Measurements from ENCODE around the gene DGAT2.

Gene DGAT2

GRCh38 chr11:75802913-75803820 lies 34.6 kb downstream of the DGAT2 start:
- peak; percentile 86 for DNase-seq

- no peak for DNase-seq
Observed at GRCh38 chr11:75809111-75809510, 40.5 kb downstream of the DGAT2 start.

- no peak for DNase-seq
Observed at GRCh38 chr11:75809991-75810390, 41.4 kb downstream of the DGAT2 start.

GRCh38 chr11:75810637-75811390 lies 42.2 kb downstream of the DGAT2 start:
- DNase-seq: no peak

- DNase-seq: no peak
Observed at GRCh38 chr11:75811485-75811884, 42.9 kb downstream of the DGAT2 start.

- no peak for DNase-seq
Observed at GRCh38 chr11:75812542-75813040, 44.0 kb downstream of the DGAT2 start.

GRCh38 chr11:75813124-75813523 lies 44.5 kb downstream of the DGAT2 start:
- DNase-seq: no peak

- DNase-seq: no peak
Observed at GRCh38 chr11:75813622-75814039, 45.1 kb downstream of the DGAT2 start.

- no peak for DNase-seq
Observed at GRCh38 chr11:75814363-75814676, 45.7 kb downstream of the DGAT2 start.

GRCh38 chr11:75814677-75815344 lies 46.2 kb downstream of the DGAT2 start, which contains the start of gene UVRAG:
Gene UVRAG, plus strand, starts transcription at chr11:75815210. Its CDS starts 198 bp downstream, at chr11:75815408.
- peak; percentile 100 for DNase-seq

- DNase-seq: no peak
Observed at GRCh38 chr11:75815345-75816168, 47.0 kb downstream of the DGAT2 start.

- no peak for DNase-seq
Observed at GRCh38 chr11:75816561-75817239, 48.1 kb downstream of the DGAT2 start.

GRCh38 chr11:75820645-75821044 lies 52.1 kb downstream of the DGAT2 start:
- no peak for DNase-seq

GRCh38 chr11:75821202-75821601 lies 52.6 kb downstream of the DGAT2 start:
- DNase-seq: no peak

- no peak for DNase-seq
Observed at GRCh38 chr11:75822541-75822940, 54.0 kb downstream of the DGAT2 start.

- no peak for DNase-seq
Observed at GRCh38 chr11:75823415-75823814, 54.8 kb downstream of the DGAT2 start.

- no peak for DNase-seq
Observed at GRCh38 chr11:75823946-75824345, 55.4 kb downstream of the DGAT2 start.

GRCh38 chr11:75826461-75827230 lies 58.1 kb downstream of the DGAT2 start:
- DNase-seq: no peak

- DNase-seq: no peak
Observed at GRCh38 chr11:75827562-75827961, 59.0 kb downstream of the DGAT2 start.

GRCh38 chr11:75831915-75832502 lies 63.4 kb downstream of the DGAT2 start:
- DNase-seq: no peak

GRCh38 chr11:75834728-75835127 lies 66.2 kb downstream of the DGAT2 start:
- DNase-seq: no peak
